HG02885 (cell line): ENCODE data around the gene NUP58.
"Not testable (repeated sequence)": the region's sequence is repeated elsewhere in the genome, so short reads cannot be mapped to it uniquely, and the experiment has no call there.

Experiments
- ATAC-seq: cut with Tn5 transposase; IDR thresholded peaks from one replicate; pipeline ENCODE4 v1.9.1; 2021; ENCODE audit warnings: mild to moderate bottlenecking; ENCODE audit not compliant: unreplicated experiment, poor library complexity

NUP58 gene

GRCh38 chr13:25302121-25302520 is 696 bp downstream of the NUP58 start:
- ATAC-seq: no peak

DNA sequence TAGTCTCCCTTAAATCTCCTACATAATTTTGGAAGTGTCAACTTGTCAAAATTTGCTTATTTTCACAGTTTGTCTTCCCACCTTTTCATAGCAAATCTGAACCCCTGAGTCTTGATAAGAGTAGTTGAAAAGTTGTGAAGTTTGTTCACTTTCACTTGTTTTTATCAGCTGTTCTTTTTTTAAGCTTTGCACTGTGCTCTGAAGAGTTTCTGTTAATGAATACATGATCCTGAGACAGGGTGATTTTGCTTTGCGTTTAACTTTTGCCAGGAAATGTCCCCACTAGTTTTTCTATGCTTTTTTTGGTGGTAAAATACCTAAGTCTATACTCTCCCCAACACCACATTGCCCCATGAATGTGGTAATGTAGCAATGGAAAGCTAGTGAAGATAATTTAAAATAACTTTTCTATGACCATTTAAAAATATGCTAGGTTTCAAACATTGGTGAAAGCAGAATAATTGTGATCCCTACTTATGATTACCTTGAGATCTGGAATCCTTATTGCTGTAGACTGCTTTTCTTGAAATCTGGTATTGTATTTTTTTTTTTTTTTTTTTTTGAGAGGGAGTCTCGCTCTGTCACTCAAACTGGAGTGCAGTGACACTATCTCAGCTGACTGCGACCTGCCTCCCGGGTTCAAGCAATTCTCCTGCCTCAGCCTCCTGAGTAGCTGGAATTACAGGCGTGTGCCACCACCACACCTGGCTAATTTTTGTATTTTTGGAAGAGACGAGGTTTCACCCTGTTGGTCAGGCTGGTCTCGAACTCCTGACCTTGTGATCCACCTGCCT is 5.4 kb downstream of the NUP58 start:
- ATAC-seq: no peak

GRCh38 chr13:25310891-25311290 is 9.5 kb downstream of the NUP58 start:
- no peak for ATAC-seq

DNA sequence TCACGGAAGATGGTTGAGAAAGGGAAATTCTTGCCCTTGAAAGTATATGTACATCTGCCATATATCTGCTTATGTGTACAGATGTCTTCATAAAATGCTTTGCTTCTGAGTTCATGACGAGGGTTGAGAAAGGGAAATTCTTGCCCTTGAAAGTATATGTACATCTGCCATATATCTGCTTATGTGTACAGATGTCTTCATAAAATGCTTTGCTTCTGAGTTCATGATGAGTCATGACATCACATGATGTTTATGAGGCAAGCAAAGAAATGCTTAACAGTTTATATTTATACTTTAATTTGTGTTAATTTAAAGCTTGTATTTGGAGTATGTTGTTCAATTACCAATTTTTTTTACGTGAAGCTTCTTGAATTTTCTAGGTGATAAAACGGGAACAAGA is 17.5 kb downstream of the NUP58 start:
- not testable (repeated sequence) for ATAC-seq

DNA sequence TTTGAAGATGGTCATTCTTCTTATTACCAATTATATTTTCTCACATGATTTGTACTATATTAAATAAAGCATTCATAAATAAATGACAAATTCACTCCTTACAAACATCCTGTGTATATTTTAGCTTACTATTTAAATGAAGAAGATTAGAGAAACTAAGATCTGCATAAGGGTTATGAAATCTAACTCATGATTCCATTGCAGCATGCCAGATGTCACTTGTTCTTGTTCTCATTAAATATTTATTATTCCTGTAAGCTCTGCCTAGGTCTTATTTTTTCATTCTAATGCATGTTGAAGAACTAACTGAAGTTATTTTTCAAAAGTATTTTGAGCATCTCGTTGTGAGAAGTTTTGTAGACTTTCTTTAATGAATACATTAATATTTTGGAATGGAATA is 18.3 kb downstream of the NUP58 start:
- no peak for ATAC-seq

GRCh38 chr13:25324100-25324499 is 22.7 kb downstream of the NUP58 start:
- ATAC-seq: no peak

GRCh38 chr13:25329706-25330105 is 28.3 kb downstream of the NUP58 start:
- no peak for ATAC-seq

DNA sequence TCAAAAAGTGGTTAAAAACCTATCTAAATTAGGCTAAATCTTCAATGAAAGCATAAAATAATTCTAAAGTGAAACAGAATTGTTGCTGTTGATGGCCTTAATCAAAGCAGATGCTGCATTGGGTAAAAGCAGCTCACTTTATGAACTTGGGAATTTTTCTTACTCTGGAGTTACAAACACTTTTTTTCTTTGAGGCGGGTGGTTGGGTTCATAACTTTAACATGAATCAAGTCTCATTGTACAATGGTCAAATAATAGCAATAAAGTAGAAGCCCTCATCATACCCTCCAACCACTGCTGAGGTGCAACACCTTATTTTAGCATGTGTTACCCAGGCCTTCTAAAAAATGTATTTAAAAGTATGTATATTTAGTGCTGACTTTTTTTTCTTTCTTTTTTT is 29.1 kb downstream of the NUP58 start:
- ATAC-seq: no peak

GRCh38 chr13:25335856-25336255 is 34.4 kb downstream of the NUP58 start:
- ATAC-seq: no peak

GRCh38 chr13:25345576-25345975 is 44.2 kb downstream of the NUP58 start:
- no peak for ATAC-seq

DNA sequence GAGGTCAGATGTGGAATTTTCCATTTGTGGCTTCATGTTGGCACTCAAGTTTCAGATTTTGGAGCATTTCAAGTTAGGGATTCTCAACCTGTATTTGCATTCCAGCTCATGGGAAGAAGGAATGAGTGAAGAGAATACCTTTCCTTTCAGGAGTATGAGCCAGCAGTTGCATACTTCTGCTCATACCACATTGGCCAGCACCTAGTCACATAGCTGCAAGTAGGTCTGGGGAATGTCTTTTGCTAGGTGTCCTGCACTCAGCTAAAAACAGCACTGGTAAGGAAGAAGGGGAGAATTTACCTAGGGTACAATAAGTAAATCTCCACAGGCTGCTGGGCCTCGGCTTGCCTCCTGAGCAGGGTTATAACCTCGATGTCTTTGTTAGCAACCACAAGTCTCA is 45.7 kb downstream of the NUP58 start:
- ATAC-seq: no peak

GRCh38 chr13:25351404-25351803 is 50.0 kb downstream of the NUP58 start:
- no peak for ATAC-seq

- ATAC-seq: no peak
These were observed 50.8 kb downstream of the NUP58 start for GRCh38 chr13:25352230-25352629.

DNA sequence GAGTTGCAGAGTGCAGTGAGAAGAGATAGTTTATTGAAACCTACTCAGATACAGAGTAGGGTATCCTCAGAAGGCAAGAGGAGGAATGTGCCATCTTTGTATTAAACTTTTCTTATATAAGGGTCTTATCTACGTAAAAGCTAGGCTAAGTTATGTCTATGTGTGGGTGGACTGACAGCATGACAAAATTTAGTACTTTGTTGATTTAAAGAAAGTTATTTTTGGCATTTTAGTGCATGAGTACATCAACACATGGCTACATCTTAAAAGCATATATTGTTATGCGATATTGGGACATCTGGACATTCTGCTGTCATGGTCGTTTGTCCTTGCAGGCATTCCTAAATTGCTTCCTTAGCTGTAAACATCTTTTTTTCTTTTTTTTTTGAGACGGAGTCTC is 51.4 kb downstream of the NUP58 start:
- ATAC-seq: no peak

DNA sequence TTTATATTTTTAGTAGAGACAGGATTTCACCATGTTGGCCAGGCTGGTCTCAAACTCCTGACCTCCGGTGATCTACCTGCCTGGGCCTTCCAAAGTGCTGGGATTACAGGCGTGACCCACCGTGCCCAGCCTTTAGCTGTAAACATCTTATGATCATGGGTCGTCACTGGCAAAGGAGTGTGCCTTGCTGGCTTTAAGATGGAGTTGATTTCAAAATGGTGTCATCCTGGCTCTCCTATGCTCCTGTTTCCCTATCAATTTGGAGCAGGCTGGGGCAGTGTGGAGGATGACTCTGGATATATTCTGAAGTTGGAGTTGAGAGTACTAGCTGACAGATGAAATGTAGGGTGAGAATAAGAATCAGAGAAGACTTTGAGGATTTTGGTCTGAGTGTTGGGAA is 51.9 kb downstream of the NUP58 start:
- no peak for ATAC-seq

- no peak for ATAC-seq
These were observed 53.0 kb downstream of the NUP58 start for GRCh38 chr13:25354377-25354776.

DNA sequence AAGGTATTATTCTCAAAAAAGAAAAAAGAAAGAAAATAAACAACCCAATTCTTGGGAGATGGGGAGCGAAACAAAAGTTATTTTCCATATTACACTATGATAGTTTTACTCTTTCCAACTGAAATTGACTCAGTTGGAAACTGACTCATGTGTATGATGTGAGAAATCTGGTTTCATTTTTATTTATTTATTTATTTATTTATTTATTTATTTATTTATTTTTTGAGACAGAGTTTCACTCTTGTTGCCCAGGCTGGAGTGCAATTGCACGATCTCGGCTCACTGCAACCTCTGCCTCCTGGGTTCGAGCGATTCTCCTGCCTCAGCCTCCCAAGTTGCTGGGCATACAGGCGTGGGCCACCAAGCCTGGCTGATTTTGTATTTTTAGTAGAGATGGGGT is 59.0 kb downstream of the NUP58 start:
- ATAC-seq: not testable (repeated sequence)

GRCh38 chr13:25365720-25366235 is 64.4 kb downstream of the NUP58 start:
- no peak for ATAC-seq

DNA sequence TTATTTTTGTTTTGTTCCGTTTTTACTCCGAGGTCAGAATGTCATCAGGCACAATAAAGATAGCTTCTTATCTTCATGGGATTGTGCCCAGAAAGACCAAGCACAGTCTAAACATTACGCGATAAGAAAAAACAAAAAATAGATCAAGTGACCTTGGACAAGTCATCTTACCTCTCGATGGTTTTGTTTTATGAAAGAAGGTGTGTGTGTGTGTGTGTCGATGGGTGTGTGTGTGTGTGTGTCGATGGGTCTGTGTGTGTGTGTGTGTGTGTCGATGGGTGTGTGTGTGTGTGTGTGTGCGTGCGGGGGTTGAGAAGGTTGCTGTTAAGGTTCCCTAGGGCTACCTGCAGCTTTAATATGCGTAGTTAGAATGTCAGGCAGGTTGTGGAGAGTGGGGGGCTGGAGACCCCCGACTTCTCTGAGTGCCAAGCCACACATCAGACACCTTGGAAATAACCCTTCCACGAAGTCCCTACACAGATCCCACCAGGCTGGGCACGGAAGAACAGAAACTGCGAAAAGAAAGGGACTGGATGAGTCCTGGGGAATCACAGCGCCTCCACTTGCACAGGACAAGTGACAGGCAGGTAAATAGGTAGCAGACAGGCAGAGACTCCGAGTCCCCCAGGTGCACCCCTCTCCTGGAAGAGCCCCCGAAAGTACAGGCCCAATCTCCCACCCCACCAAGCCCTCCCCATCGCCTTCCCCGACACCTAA is 69.9 kb downstream of the NUP58 start:
- ATAC-seq: no peak

GRCh38 chr13:25371875-25372283 is 70.5 kb downstream of the NUP58 start, which contains the start of gene ATP8A2:
ATP8A2 (plus strand) TSS chr13:25371974; CDS start chr13:25372213, 239 bp downstream.
- ATAC-seq: no peak

GRCh38 chr13:25372284-25373081 is 71.1 kb downstream of the NUP58 start:
- no peak for ATAC-seq
